Activated CD4-positive, CD25-positive, alpha-beta regulatory T cell treated with anti-CD3 and anti-CD28 coated beads, Interleukin-2, amount 50 U/mL, for 24 hours (primary cell): ENCODE results near the gene PCDHB1.

Experiments
- ATAC-seq, 2 donors: fragments of 150-1000 bp; cut with Tn5 transposase; one replicate each; pipeline ENCODE4 v1.10.0; 2021; ENCODE audit warnings: mild to moderate bottlenecking in 1 of 2, moderate library complexity in 1 of 2

Gene PCDHB1

GRCh38 chr5:141050622-141051520 lies at the start of gene PCDHB1:
PCDHB1 (plus strand) TSS chr5:141051374; CDS start chr5:141051471, 97 bp downstream.
- ATAC-seq = no peak

- no peak for ATAC-seq
Observed at GRCh38 chr5:141001446-141001843, 49.7 kb upstream of the PCDHB1 start.

- ATAC-seq = no peak
Observed at GRCh38 chr5:141001844-141002604, 49.1 kb upstream of the PCDHB1 start.

- ATAC-seq = no peak
Observed at GRCh38 chr5:141002605-141002965, 48.6 kb upstream of the PCDHB1 start.

GRCh38 chr5:141003031-141003430 lies 48.1 kb upstream of the PCDHB1 start:
- ATAC-seq = no peak

GRCh38 chr5:141003791-141004611 lies 47.2 kb upstream of the PCDHB1 start:
- ATAC-seq = no peak

GRCh38 chr5:141007791-141008190 lies 43.4 kb upstream of the PCDHB1 start:
- ATAC-seq = no peak

- ATAC-seq = no peak
Observed at GRCh38 chr5:141010047-141010793, 41.0 kb upstream of the PCDHB1 start.

GRCh38 chr5:141017943-141018342 lies 33.2 kb upstream of the PCDHB1 start:
- no peak for ATAC-seq

- no peak for ATAC-seq
Observed at GRCh38 chr5:141022384-141022783, 28.8 kb upstream of the PCDHB1 start.

GRCh38 chr5:141031006-141031405 lies 20.2 kb upstream of the PCDHB1 start:
- ATAC-seq = no peak

GRCh38 chr5:141032626-141033025 lies 18.5 kb upstream of the PCDHB1 start:
- no peak for ATAC-seq

GRCh38 chr5:141039061-141039460 lies 12.1 kb upstream of the PCDHB1 start:
- no peak for ATAC-seq

- ATAC-seq = no peak
Observed at GRCh38 chr5:141039517-141039916, 11.7 kb upstream of the PCDHB1 start.

GRCh38 chr5:141040093-141040770 lies 10.9 kb upstream of the PCDHB1 start:
- no peak for ATAC-seq

- ATAC-seq = no peak
Observed at GRCh38 chr5:141040771-141041426, 10.3 kb upstream of the PCDHB1 start.

- no peak for ATAC-seq
Observed at GRCh38 chr5:141041427-141041785, 9.8 kb upstream of the PCDHB1 start.

GRCh38 chr5:141042555-141042954 lies 8.6 kb upstream of the PCDHB1 start:
- ATAC-seq = no peak

GRCh38 chr5:141051521-141051866 lies 320 bp downstream of the PCDHB1 start:
- no peak for ATAC-seq

- ATAC-seq = no peak
Observed at GRCh38 chr5:141077826-141078225, 26.7 kb downstream of the PCDHB1 start.

- ATAC-seq = no peak
Observed at GRCh38 chr5:141082228-141082627, 31.1 kb downstream of the PCDHB1 start.
